A673 (cell line): ENCODE measurements around the gene C19orf38. TPM values are rescaled to one million over a fixed set of nuclear protein-coding genes. Genes with fewer than 3 reads are reported as not detected.

Experiments used
- BruUV-seq: library from RNA; stranded (reverse); fragments of 400-500 nt; replicated peaks from 2 replicates; lab custom pipeline; 2021; lab: Mats Ljungman, UMichigan
- CTCF ChIA-PET: fragments of 300-600 bp; sonication (Branson Sonifier 250); formaldehyde crosslinking; loops from one replicate; lab custom pipeline; 2022; ENCODE audit warnings: antibody characterized with exemption; lab: Charles Lee
- POLR2A ChIA-PET: fragments of 300-600 bp; sonication (Branson Sonifier 250); formaldehyde crosslinking; loops from one replicate; lab custom pipeline; 2022; ENCODE audit warnings: antibody characterized with exemption; ENCODE audit not compliant: low non-redundant PET; lab: Charles Lee
- DNase-seq: peaks from one replicate; pipeline ENCODE4 v3.0.0-alpha.2; 2015; ENCODE audit warnings: low spot score
- H3K27ac ChIP-seq: fragments of 200-600 bp; sonication (generic); 2 replicates; pipeline ENCODE4 v1.5.1; 2016; ENCODE audit warnings: mixed run types, low read depth, mild to moderate bottlenecking, mixed read lengths, antibody characterized with exemption, low read length; ENCODE audit not compliant: poor library complexity, severe bottlenecking
- H3K27me3 ChIP-seq: fragments of 200-600 bp; sonication (generic); replicated peaks from 2 replicates; pipeline ENCODE4 v1.6.1; 2017; ENCODE audit warnings: mixed run types, low read depth, mild to moderate bottlenecking, mixed read lengths, antibody characterized with exemption, low read length; ENCODE audit not compliant: insufficient read depth, poor library complexity
- H3K36me3 ChIP-seq: fragments of 200-600 bp; sonication (generic); 2 replicates; pipeline ENCODE4 v1.6.1; 2016; ENCODE audit warnings: mixed run types, mild to moderate bottlenecking, mixed read lengths, antibody characterized with exemption, low read length; ENCODE audit not compliant: insufficient read depth, poor library complexity, severe bottlenecking
- H3K4me1 ChIP-seq: fragments of 200-600 bp; sonication (generic); 2 replicates; pipeline ENCODE4 v1.6.1; 2017; ENCODE audit warnings: mixed run types, mild to moderate bottlenecking, mixed read lengths, antibody characterized with exemption, low read length; ENCODE audit not compliant: insufficient read depth, poor library complexity, severe bottlenecking
- H3K4me3 ChIP-seq: fragments of 200-600 bp; sonication (generic); 2 replicates; pipeline ENCODE4 v1.5.1; 2016; ENCODE audit warnings: low read depth, mixed run types, mild to moderate bottlenecking, mixed read lengths, low read length; ENCODE audit not compliant: poor library complexity, severe bottlenecking
- H3K9me3 ChIP-seq: fragments of 200-600 bp; sonication (generic); 2 replicates; pipeline ENCODE4 v1.6.1; 2016; ENCODE audit warnings: mixed run types, low read depth, mild to moderate bottlenecking, mixed read lengths, antibody characterized with exemption, low read length; ENCODE audit not compliant: poor library complexity, severe bottlenecking
- CTCF ChIP-seq: fragments of 300-800, 200-600 bp; sonication (generic); conservative IDR thresholded peaks from 2 replicates; pipeline ENCODE4 v1.5.1; 2017; ENCODE audit warnings: low read depth, mild to moderate bottlenecking, antibody characterized with exemption, low read length, moderate library complexity, mixed read lengths
- EZH2 ChIP-seq: fragments of 200-600 bp; sonication (generic); IDR thresholded peaks from 2 replicates; pipeline ENCODE4 v1.6.1; 2017; ENCODE audit warnings: borderline replicate concordance, low read depth, mild to moderate bottlenecking, mixed read lengths, antibody characterized with exemption, low read length; ENCODE audit not compliant: poor library complexity, severe bottlenecking
- intact Hi-C: fragments of 100-400 bp; cut with micrococcal nuclease; formaldehyde crosslinking; loops from one replicate; pipeline ENCODE4 v1.10.0; 2022; ENCODE audit not compliant: unreplicated experiment
- total RNA-seq: library from RNA; stranded (reverse); gene quantifications from 2 replicates; pipeline ENCODE4 v1.2.3, GENCODE V29; 2021

The C19orf38 gene
- total RNA-seq, 1 experiment from 2014 or later, result not detected

DNA sequence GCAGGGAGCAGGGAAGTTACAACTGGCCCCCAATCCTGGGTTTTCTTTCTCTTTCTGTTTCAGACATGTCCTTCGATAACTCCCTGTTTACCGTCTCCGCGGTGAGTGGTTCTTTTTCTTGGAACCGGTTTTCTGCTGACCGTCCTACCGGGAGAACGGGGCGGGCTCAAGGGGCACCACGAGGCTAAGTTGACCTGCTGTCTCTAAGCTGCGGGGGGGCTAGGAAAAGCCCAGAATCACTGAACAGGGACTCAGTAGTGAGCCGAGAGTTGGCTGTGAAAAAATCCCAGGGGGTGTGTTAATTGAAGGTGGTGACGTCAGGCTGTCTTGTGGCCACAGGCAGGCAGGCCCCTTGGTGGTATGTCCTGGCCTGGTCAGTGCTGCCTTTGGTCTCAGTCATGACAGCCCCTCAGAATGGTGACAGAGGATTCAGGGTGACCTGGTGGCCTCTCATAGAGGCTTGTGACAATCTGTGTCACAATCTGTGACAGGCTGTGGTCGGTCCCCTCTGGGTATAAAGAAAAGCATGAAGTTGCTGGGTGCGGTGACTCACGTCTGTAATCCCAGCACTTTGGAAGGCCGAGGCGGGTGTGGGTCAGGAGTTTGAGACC, 15.0 kb downstream of the C19orf38 start:
- no peak for TF ChIP-seq EZH2
- TF ChIP-seq CTCF, result no peak
- BruUV-seq, result no TSS peak
- Histone ChIP-seq H3K36me3 (no peaks in the 10 kb centered on the region), H3K4me1 (peaks cover 8% of the 10 kb centered on the region), H3K27ac (no peak overlapping the region), H3K9me3 (no peaks in the 10 kb centered on the region), H3K4me3 (no peak overlapping the region), H3K27me3 (no peaks in the 10 kb centered on the region)
- ChIA-PET CTCF (interaction anchor here (1.2 kb wide), 1 partner anchor 282 kb away, joined by 3 read pairs; no protein-coding TSS in a partner anchor), POLR2A (no interaction called here)
- DNase-seq, result no peak
- intact Hi-C loops, result loop anchor here (10.0 kb wide), 1 partner anchor 278 kb away; the partner anchor contains the start of gene AP1M2

DNA sequence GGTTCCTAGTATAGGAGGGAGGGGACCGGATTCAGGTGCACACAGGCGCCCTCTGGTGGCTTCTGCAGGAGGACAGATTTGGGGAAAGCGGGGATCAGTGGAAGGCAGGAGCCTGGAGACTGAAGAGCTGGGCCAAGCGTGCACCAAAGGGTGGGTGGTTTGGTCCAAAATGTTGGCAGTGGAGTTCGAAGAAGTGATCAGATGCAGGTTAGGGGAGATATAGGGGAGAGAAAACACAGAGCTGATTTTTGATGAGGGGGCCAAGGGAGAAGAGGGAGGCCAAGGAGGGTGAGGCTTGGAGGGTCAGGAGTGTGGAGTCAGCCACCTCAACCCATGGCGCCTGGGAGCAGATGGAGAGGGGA, 16.3 kb downstream of the C19orf38 start:
- DNase-seq, result peak; percentile 85
- TF ChIP-seq EZH2 (no peak), CTCF (peak; percentile 97)
- BruUV-seq, result no TSS peak

DNA sequence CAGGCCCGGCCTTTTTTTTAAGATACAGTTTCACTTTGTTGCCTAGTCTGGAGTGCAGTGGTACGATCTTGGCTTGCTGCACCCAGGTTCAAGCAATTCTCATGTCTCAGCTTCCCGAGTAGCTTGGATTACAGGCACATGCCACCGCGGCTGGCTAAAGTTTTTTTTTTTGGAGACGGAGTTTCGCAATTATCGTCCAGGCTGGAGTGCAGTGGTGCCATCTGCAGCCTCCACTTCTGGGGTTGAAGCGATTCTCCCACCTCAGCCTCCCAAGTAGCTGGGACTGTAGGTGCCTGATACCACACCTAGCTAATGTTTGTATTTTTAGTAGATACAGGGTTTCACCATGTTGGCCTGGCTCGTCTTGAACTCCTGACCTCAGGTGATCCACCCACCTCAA, 18.3 kb downstream of the C19orf38 start:
- Histone ChIP-seq H3K9me3 (no peaks in the 10 kb centered on the region), H3K27ac (no peak overlapping the region), H3K36me3 (no peaks in the 10 kb centered on the region), H3K4me3 (no peak overlapping the region), H3K4me1 (peaks cover 13% of the 10 kb centered on the region), H3K27me3 (no peaks in the 10 kb centered on the region)
- no TSS peak for BruUV-seq
- POLR2A ChIA-PET, result no interaction called here
- CTCF ChIA-PET, result interaction anchor here (2.0 to 3.0 kb wide), 2 partner anchors 31 to 148 kb away, joined by 7 to 46 read pairs; partner anchors contain the start of genes DNM2 and TMED1
- intact Hi-C loops, result loop anchor here (10.0 kb wide), 1 partner anchor 282 kb away; the partner anchor contains the start of gene AP1M2
- TF ChIP-seq CTCF (no peak), EZH2 (no peak)
- DNase-seq, result no peak

More for the DNA sequence above, 16.3 kb downstream of the C19orf38 start:
- Histone ChIP-seq H3K4me1 (peaks cover 8% of the 10 kb centered on the region), H3K9me3 (no peaks in the 10 kb centered on the region), H3K27ac (no peak overlapping the region), H3K27me3 (no peaks in the 10 kb centered on the region), H3K4me3 (no peak overlapping the region), H3K36me3 (no peaks in the 10 kb centered on the region)
- ChIA-PET CTCF (interaction anchor here (0.5 to 3.0 kb wide), 12 partner anchors 10 to 278 kb away, joined by 3 to 46 read pairs (median 4); partner anchors contain the start of genes DNM2, QTRT1 and TMED1), POLR2A (no interaction called here)
- intact Hi-C loops, result loop anchor here (1.0 to 10.0 kb wide), 2 partner anchors 147 to 280 kb away; partner anchors contain the start of gene AP1M2
